Measurements from ENCODE around the gene GALNTL6. TPM values are rescaled to one million over a fixed set of nuclear protein-coding genes. Genes with fewer than 3 reads are reported as not detected.

The GALNTL6 gene
- total and polyA plus RNA-seq, 8 donors = 0.15 to 0.87 (median 0.58) TPM; not detected in 3

DNA sequence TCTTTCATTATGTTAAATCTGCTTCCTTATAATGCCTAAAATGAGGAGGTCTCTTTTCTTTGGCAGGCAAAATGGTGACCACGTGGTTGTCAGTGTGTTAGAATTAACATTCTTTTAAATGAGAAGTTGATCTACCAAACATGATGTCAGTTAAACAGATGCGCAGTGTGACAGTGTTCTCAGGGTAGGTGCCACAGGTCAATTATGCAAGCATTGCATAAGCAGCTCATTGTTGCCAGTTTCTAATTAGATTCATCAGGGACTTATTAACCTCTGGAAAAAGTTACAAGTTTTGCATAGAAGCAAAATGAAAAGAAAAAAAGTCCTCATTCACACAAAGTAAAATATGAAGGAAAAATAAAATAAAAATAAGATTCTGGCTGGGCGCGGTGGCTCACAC, 1031.4 kb downstream of the GALNTL6 start:
- Histone ChIP-seq H3K36me3 (no peaks in the 10 kb centered on the region), H3K4me1 (no peaks in the 10 kb centered on the region), H3K27ac (no peak overlapping the region), H3K9me3 (no peaks in the 10 kb centered on the region), H3K4me3 (no peak overlapping the region), H3K27me3 (no peaks in the 10 kb centered on the region)
- DNase-seq = no peak
- intact Hi-C loops (cut with DNase I; ENCODE audit: low total_unique reads) = no loop called here
- TF ChIP-seq, protein P1, sequence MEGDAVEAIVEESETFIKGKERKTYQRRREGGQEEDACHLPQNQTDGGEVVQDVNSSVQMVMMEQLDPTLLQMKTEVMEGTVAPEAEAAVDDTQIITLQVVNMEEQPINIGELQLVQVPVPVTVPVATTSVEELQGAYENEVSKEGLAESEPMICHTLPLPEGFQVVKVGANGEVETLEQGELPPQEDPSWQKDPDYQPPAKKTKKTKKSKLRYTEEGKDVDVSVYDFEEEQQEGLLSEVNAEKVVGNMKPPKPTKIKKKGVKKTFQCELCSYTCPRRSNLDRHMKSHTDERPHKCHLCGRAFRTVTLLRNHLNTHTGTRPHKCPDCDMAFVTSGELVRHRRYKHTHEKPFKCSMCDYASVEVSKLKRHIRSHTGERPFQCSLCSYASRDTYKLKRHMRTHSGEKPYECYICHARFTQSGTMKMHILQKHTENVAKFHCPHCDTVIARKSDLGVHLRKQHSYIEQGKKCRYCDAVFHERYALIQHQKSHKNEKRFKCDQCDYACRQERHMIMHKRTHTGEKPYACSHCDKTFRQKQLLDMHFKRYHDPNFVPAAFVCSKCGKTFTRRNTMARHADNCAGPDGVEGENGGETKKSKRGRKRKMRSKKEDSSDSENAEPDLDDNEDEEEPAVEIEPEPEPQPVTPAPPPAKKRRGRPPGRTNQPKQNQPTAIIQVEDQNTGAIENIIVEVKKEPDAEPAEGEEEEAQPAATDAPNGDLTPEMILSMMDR (IDR thresholded peaks at IDR 0.05) = no peak
- no peak for TF ChIP-seq POLR2AphosphoS5 (IDR thresholded peaks at IDR 0.05)
- TF ChIP-seq EP300 (IDR thresholded peaks at IDR 0.05) = no peak
- no peak for TF ChIP-seq POLR2A (IDR thresholded peaks at IDR 0.05)
- 87 to 94% (median 92%) methylated on average over 4 of the region's 4 CpGs for WGBS, 5 donors

- intact Hi-C loops (cut with DNase I; ENCODE audit: low total_unique reads) = no loop called here
- 83 to 89% (median 86%) methylated on average over 3 of the region's 3 CpGs for WGBS, 5 donors
- DNase-seq = no peak
Observed at GRCh38 chr4:172845281-172845680, 1032.1 kb downstream of the GALNTL6 start.

GRCh38 chr4:172850838-172851237, 1037.6 kb downstream of the GALNTL6 start:
- TF ChIP-seq, protein P1 (IDR thresholded peaks at IDR 0.05) = no peak
- no peak for TF ChIP-seq EP300 (IDR thresholded peaks at IDR 0.05)
- TF ChIP-seq POLR2A (IDR thresholded peaks at IDR 0.05) = no peak
- TF ChIP-seq POLR2AphosphoS5 (IDR thresholded peaks at IDR 0.05) = no peak
- Histone ChIP-seq H3K27me3 (no peaks in the 10 kb centered on the region), H3K36me3 (no peaks in the 10 kb centered on the region), H3K4me3 (no peak overlapping the region), H3K4me1 (no peaks in the 10 kb centered on the region), H3K9me3 (no peaks in the 10 kb centered on the region), H3K27ac (no peak overlapping the region)
- 48 to 75% (median 61%) methylated on average over 1 of the region's 1 CpG for WGBS, 5 donors
- no peak for DNase-seq
- intact Hi-C loops (cut with DNase I; ENCODE audit: low total_unique reads) = no loop called here

More at GRCh38 chr4:172845281-172845680, 1032.1 kb downstream of the GALNTL6 start:
- H3K4me1 ChIP-seq = no peaks in the 10 kb centered on the region
- no peaks in the 10 kb centered on the region for H3K9me3 ChIP-seq
- H3K27me3 ChIP-seq = no peaks in the 10 kb centered on the region
- H3K27ac ChIP-seq = no peak overlapping the region
- H3K36me3 ChIP-seq = no peaks in the 10 kb centered on the region
- H3K4me3 ChIP-seq = no peak overlapping the region
- TF ChIP-seq, protein P1 (IDR thresholded peaks at IDR 0.05) = no peak
- TF ChIP-seq POLR2A (IDR thresholded peaks at IDR 0.05) (no peak), EP300 (IDR thresholded peaks at IDR 0.05) (no peak), POLR2AphosphoS5 (IDR thresholded peaks at IDR 0.05) (no peak)

DNA sequence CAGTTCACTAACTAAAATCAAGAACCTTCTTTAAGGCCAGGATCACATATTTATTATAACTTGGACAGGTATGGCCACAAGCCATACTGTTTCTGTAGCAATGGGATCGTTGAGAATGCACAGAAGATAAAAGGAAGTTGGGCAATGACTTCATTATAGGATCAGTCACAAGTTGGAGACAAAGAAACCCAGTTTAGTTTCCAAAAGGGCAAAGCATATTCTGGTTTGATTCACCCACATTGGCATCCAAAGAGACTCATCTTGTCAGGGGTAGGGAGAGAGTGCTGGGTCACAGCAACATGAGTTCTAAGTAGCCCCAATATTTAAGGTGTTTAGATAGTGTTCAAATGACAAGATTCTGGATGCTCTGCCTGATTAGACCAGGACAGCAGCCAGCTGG, 1038.3 kb downstream of the GALNTL6 start:
- Histone ChIP-seq H3K4me1 (no peaks in the 10 kb centered on the region), H3K27me3 (no peaks in the 10 kb centered on the region), H3K27ac (no peak overlapping the region), H3K4me3 (no peak overlapping the region), H3K9me3 (no peaks in the 10 kb centered on the region), H3K36me3 (no peaks in the 10 kb centered on the region)
- intact Hi-C loops (cut with DNase I; ENCODE audit: low total_unique reads) = no loop called here
- TF ChIP-seq POLR2A (IDR thresholded peaks at IDR 0.05) (no peak), EP300 (IDR thresholded peaks at IDR 0.05) (no peak), POLR2AphosphoS5 (IDR thresholded peaks at IDR 0.05) (no peak)
- TF ChIP-seq, protein P1 (IDR thresholded peaks at IDR 0.05) = no peak
- DNase-seq = no peak
- WGBS, 5 donors = 0 to 37% (median 2%) methylated on average over 1 of the region's 1 CpG

Measured in stomach (tissue), 9 donors.